GM23338 (cell line): ENCODE data around the gene DHX38. TPM values are rescaled to one million over a fixed set of nuclear protein-coding genes. Genes with fewer than 3 reads are reported as not detected.

Experiments
- ATAC-seq: fragments of 200-7000 bp; cut with Tn5 transposase; 3 replicates; pipeline ENCODE4 v1.9.1; 2020
- DNase-seq: peaks from one replicate; pipeline ENCODE4 v3.0.0-alpha.2; 2015; ENCODE audit warnings: low spot score
- H2AFZ ChIP-seq: fragments of 200-600 bp; sonication (generic); 2 replicates; pipeline ENCODE4 v1.8.0; 2016; ENCODE audit warnings: antibody characterized with exemption, mild to moderate bottlenecking, moderate library complexity
- H3F3A ChIP-seq: fragments of 200-600 bp; sonication (generic); replicated peaks from 2 replicates; pipeline ENCODE4 v1.8.0; 2017; ENCODE audit warnings: antibody characterized with exemption, mixed run types, low read depth
- H3K27ac ChIP-seq: fragments of 200-600 bp; sonication (generic); 2 replicates; pipeline ENCODE4 v1.6.1; 2016; ENCODE audit warnings: low read depth
- H3K27me3 ChIP-seq: fragments of 200-600 bp; sonication (generic); 2 replicates; pipeline ENCODE4 v1.8.0; 2016; ENCODE audit warnings: mild to moderate bottlenecking, mixed run types, moderate library complexity; ENCODE audit not compliant: insufficient read depth
- H3K36me3 ChIP-seq: fragments of 200-600 bp; sonication (generic); 2 replicates; pipeline ENCODE4 v1.8.0; 2016; ENCODE audit warnings: mild to moderate bottlenecking; ENCODE audit not compliant: insufficient read depth
- H3K4me1 ChIP-seq: fragments of 200-600 bp; sonication (generic); 2 replicates; pipeline ENCODE4 v1.8.0; 2016; ENCODE audit warnings: mild to moderate bottlenecking, moderate library complexity; ENCODE audit not compliant: insufficient read depth
- H3K4me2 ChIP-seq: fragments of 200-600 bp; sonication (generic); 2 replicates; pipeline ENCODE4 v1.7.1; 2017; ENCODE audit warnings: mixed run types
- H3K4me3 ChIP-seq: fragments of 200-600 bp; sonication (generic); 2 replicates; pipeline ENCODE4 v1.6.1; 2016; ENCODE audit warnings: mixed run types
- H3K79me2 ChIP-seq: fragments of 200-600 bp; sonication (generic); replicated peaks from 2 replicates; pipeline ENCODE4 v1.8.0; 2017; ENCODE audit warnings: mild to moderate bottlenecking; ENCODE audit not compliant: insufficient read depth
- H3K9me2 ChIP-seq: fragments of 200-600 bp; sonication (generic); 2 replicates; pipeline ENCODE4 v1.8.0; 2017; ENCODE audit not compliant: insufficient read depth
- H4K20me1 ChIP-seq: fragments of 200-600 bp; sonication (generic); replicated peaks from 2 replicates; pipeline ENCODE4 v1.8.0; 2017; ENCODE audit warnings: mild to moderate bottlenecking; ENCODE audit not compliant: insufficient read depth
- H3K27ac Mint-ChIP-seq: 2 replicates; pipeline ENCODE4 v1.8.0; 2020; ENCODE audit warnings: inconsistent platforms, mild to moderate bottlenecking, moderate library complexity, mixed read lengths
- H3K27me3 Mint-ChIP-seq: 3 replicates; pipeline ENCODE4 v1.8.0; 2022; ENCODE audit warnings: low read depth, mild to moderate bottlenecking, moderate library complexity, mixed read lengths, inconsistent platforms; ENCODE audit not compliant: insufficient read depth, poor library complexity
- H3K36me3 Mint-ChIP-seq: 3 replicates; pipeline ENCODE4 v1.8.0; 2021; ENCODE audit warnings: low read depth, mild to moderate bottlenecking, inconsistent platforms, moderate library complexity, mixed read lengths
- H3K4me1 Mint-ChIP-seq: 3 replicates; pipeline ENCODE4 v1.8.0; 2020; ENCODE audit warnings: mild to moderate bottlenecking, inconsistent platforms, mixed read lengths
- H3K4me3 Mint-ChIP-seq: 3 replicates; pipeline ENCODE4 v1.8.0; 2021; ENCODE audit warnings: moderate library complexity, mild to moderate bottlenecking, inconsistent platforms, mixed read lengths
- H3K9me3 Mint-ChIP-seq: 3 replicates; pipeline ENCODE4 v1.8.0; 2020; ENCODE audit warnings: moderate library complexity, mild to moderate bottlenecking, inconsistent platforms, mixed read lengths
- CREB1 ChIP-seq: fragments of 250-450 bp; sonication (Bioruptor Pico); IDR thresholded peaks from 2 replicates; pipeline ENCODE4 v1.5.0; 2020; ENCODE audit warnings: low read depth, mild to moderate bottlenecking, moderate library complexity
- CTCF ChIP-seq, 2 experiments: fragments of 200-600 bp in 1 of 2; sonication (generic) in 1 of 2; conservative IDR thresholded peaks; 2 replicates each; pipeline versions ENCODE4 v1.5.1 to v1.6.1; 2016 to 2017; ENCODE audit warnings: antibody characterized with exemption in 2 of 2, low read depth in 2 of 2, mild to moderate bottlenecking in 2 of 2, moderate library complexity in 1 of 2
- ETS1 ChIP-seq: IDR thresholded peaks from 2 replicates; pipeline ENCODE4 v1.6.1; 2016; ENCODE audit warnings: antibody characterized with exemption
- EZH2 ChIP-seq: fragments of 200-600 bp; sonication (generic); IDR thresholded peaks from one replicate; pipeline ENCODE4 v1.8.0; 2017; ENCODE audit warnings: antibody characterized with exemption, mild to moderate bottlenecking, low read depth; ENCODE audit not compliant: unreplicated experiment
- EZH2phosphoT487 ChIP-seq: fragments of 200-600 bp; sonication (generic); IDR thresholded peaks from one replicate; pipeline ENCODE4 v1.8.1; 2018; ENCODE audit warnings: antibody characterized with exemption; ENCODE audit not compliant: unreplicated experiment
- JUNB ChIP-seq: IDR thresholded peaks from one replicate; pipeline ENCODE4 v1.6.1; 2016; ENCODE audit warnings: antibody characterized with exemption; ENCODE audit not compliant: unreplicated experiment
- NANOG ChIP-seq: IDR thresholded peaks from 2 replicates; pipeline ENCODE4 v1.6.1; 2016; ENCODE audit warnings: antibody characterized with exemption, borderline replicate concordance
- POLR2AphosphoS5 ChIP-seq: IDR thresholded peaks from 2 replicates; pipeline ENCODE4 v1.6.1; 2016; ENCODE audit warnings: antibody characterized with exemption, low read depth
- REST ChIP-seq: IDR thresholded peaks from one replicate; pipeline ENCODE4 v1.6.1; 2018; ENCODE audit warnings: antibody characterized with exemption; ENCODE audit not compliant: unreplicated experiment
- STAT1 ChIP-seq: IDR thresholded peaks from one replicate; pipeline ENCODE4 v1.6.1; 2016; ENCODE audit warnings: antibody characterized with exemption; ENCODE audit not compliant: unreplicated experiment
- ZNF114 ChIP-seq: fragments of 250-450 bp; sonication (Bioruptor Pico); IDR thresholded peaks from 2 replicates; pipeline ENCODE4 v1.5.0; 2020; ENCODE audit warnings: mild to moderate bottlenecking, moderate library complexity
- ZNF331 ChIP-seq: fragments of 250-450 bp; sonication (Bioruptor Pico); IDR thresholded peaks from 2 replicates; pipeline ENCODE4 v1.5.0; 2020; ENCODE audit warnings: low read depth, mild to moderate bottlenecking, moderate library complexity
- ZNF462 ChIP-seq: fragments of 250-450 bp; sonication (Bioruptor Pico); IDR thresholded peaks from 2 replicates; pipeline ENCODE4 v1.5.0; 2020; ENCODE audit warnings: mild to moderate bottlenecking, moderate library complexity
- polyA plus RNA-seq: library from polyadenylated mRNA; unstranded; fragments of >200 nt; fragmentation: Nextera tagmentation; extraction: Ambion mirVana; gene quantifications from 2 replicates; pipeline ENCODE4 v1.2.1, GENCODE V29; 2016
- total RNA-seq: library from RNA; depleted of rRNA; stranded (reverse); fragments of >200 nt; shearing (Covaris generic); gene quantifications from 2 replicates; pipeline ENCODE4 v1.2.3, GENCODE V29; 2014

The DHX38 gene
- total and polyA plus RNA-seq, 2 experiments from 2014 or later = 31.4 to 46.4 TPM

- peaks cover 55% of the 10 kb centered on the region for H3K36me3 Mint-ChIP-seq
- H3K4me2 ChIP-seq = no peak overlapping the region
- peaks cover 3% of the 10 kb centered on the region for H3K27me3 Mint-ChIP-seq
- no peaks in the 10 kb centered on the region for H3F3A ChIP-seq
- H3K4me1 Mint-ChIP-seq = no peaks in the 10 kb centered on the region
- H2AFZ ChIP-seq = no peak overlapping the region
- H3K27ac ChIP-seq = no peak overlapping the region
- H3K27me3 ChIP-seq = no peaks in the 10 kb centered on the region
- H3K36me3 ChIP-seq = peaks cover 10% of the 10 kb centered on the region; the same call in 1 of the 2 replicates
- no peak overlapping the region for H3K27ac Mint-ChIP-seq
- ATAC-seq (no peak), DNase-seq (no peak)
- peaks cover 15% of the 10 kb centered on the region for H3K9me3 Mint-ChIP-seq
- H4K20me1 ChIP-seq = no peaks in the 10 kb centered on the region
- no peak overlapping the region for H3K4me3 ChIP-seq
- no peaks in the 10 kb centered on the region for H3K4me1 ChIP-seq
- no peaks in the 10 kb centered on the region; the same call in 1 of the 2 replicates for H3K9me2 ChIP-seq
- H3K4me3 Mint-ChIP-seq = no peak overlapping the region
- no peaks in the 10 kb centered on the region for H3K79me2 ChIP-seq
- no peak for TF ChIP-seq ETS1
- TF ChIP-seq EZH2phosphoT487 = no peak
- no peak for TF ChIP-seq JUNB
- no peak for TF ChIP-seq CREB1
- TF ChIP-seq EZH2 = no peak
- TF ChIP-seq ZNF462 (CRISPR knock-in tag) = no peak
- TF ChIP-seq NANOG = no peak
- no peak for TF ChIP-seq STAT1
- no peak for TF ChIP-seq REST
- no peak for TF ChIP-seq ZNF331 (CRISPR knock-in tag)
- TF ChIP-seq POLR2AphosphoS5 = no peak
- TF ChIP-seq ZNF114 (CRISPR knock-in tag) = no peak
- no peak for TF ChIP-seq CTCF (conservative IDR thresholded peaks at IDR 0.05; ENCODE audit: low read depth in 2 of 2)
These were observed 9.2 kb upstream of the DHX38 start for GRCh38 chr16:72084445-72084844.
